GM13976 (cell line): ENCODE results near the gene PLAC9.

Experiments
- DNase-seq: peaks from one replicate; pipeline ENCODE4 v3.0.0; 2012; ENCODE audit warnings: low spot score
- CTCF ChIP-seq: IDR thresholded peaks from 2 replicates; pipeline ENCODE4 v1.5.1; 2012; ENCODE audit warnings: borderline replicate concordance, mild to moderate bottlenecking; ENCODE audit not compliant: insufficient read depth; ENCODE audit errors: extremely low read depth, missing control alignments, control extremely low read depth
- in situ Hi-C: fragments of 300-500 bp; cut with MboI; formaldehyde crosslinking; loops from one replicate; pipeline ENCODE4 v1.12.0; 2022; ENCODE audit warnings: low sequenced_read_pairs, mixed read lengths, inconsistent platforms; ENCODE audit not compliant: unreplicated experiment

PLAC9 gene

DNA sequence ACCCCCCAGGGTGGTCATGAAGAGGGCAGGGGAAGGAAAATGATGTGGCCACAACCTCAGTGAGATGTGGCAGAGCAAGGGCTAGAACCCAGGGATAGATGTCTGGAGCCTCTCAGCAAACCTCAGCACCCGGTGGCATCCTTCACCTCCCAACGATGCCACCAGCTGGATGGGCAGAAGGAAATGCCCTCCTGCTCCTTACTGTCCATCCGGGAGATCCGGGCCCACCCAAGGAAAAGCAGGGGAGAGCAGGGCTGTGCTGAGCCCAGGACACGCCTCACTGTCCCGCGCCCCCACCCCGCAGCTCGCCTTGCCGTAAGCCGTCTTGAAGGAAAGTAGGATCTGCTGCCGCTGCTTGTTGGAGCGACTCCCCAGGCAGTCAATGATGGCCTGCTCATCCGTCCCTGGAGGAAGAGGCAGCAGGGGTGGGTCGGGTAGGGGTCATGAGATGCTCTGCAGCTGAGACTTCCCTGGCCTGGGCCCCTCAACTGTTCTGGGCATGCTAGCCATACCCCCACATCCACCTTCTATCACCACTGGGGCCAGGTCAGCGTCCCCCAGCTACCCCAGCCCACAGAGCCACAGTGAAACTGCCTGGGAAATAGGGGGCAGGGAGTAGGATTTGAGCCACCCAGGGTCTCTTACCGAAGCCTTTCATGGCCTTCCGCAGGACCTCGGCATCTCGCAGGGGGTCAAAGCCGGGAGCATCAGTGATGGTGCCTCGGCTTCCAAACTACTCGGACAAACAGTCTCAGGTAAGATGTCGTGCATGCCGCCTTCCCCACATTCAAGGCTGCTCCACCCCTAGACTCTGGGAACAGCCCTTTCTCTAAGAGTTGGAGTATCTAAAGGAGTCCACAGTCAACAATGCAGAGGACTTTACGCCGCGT, 34.3 kb downstream of the PLAC9 start:
- in situ Hi-C loops, result no loop called here
- no peak for DNase-seq
- TF ChIP-seq CTCF, result no peak

GRCh38 chr10:80167471-80168161, 35.1 kb downstream of the PLAC9 start:
- DNase-seq, result no peak
- in situ Hi-C loops, result no loop called here
- TF ChIP-seq CTCF, result no peak

DNA sequence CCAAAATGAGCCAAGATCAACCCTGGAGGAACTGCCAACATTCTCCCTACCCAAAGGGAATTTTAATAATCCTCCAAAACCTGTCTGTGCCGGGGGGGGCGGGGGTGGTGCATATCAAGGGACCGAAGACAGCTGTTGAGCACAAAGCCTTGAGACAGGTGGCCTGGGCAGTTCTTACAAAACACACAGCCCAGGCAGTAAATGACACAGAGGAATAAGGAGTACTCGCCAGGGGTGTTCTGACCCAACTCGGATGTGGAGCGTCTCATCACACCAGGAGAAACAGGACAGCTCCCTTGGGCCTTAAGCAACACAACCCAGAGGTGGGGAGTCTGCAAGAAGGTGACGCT, 35.6 kb downstream of the PLAC9 start:
- in situ Hi-C loops, result no loop called here
- no peak for TF ChIP-seq CTCF
- no peak for DNase-seq

- peak; percentile 34 for TF ChIP-seq CTCF
- DNase-seq, result peak; percentile 78
- in situ Hi-C loops, result no loop called here
Measured at GRCh38 chr10:80168679-80169380, 36.3 kb downstream of the PLAC9 start.

GRCh38 chr10:80170026-80170425, 37.5 kb downstream of the PLAC9 start:
- in situ Hi-C loops, result no loop called here
- no peak for DNase-seq
- no peak for TF ChIP-seq CTCF

GRCh38 chr10:80170641-80171040, 38.1 kb downstream of the PLAC9 start:
- in situ Hi-C loops, result no loop called here
- TF ChIP-seq CTCF, result no peak
- DNase-seq, result no peak
